NCI-H345 treated with DMSO at 0.1 percent for 48 hours (cell line): ENCODE results near the gene NPHP4.
"Not testable (repeated sequence)": the region's sequence is repeated elsewhere in the genome, so short reads cannot be mapped to it uniquely, and the experiment has no call there.

ENCODE experiments used
- DNase-seq: peaks from one replicate; lab custom pipeline; 2025; ENCODE audit not compliant: unreplicated experiment; lab: John Stamatoyannopoulos, UW

NPHP4 gene

GRCh38 chr1:5936621-5937372, 55.4 kb downstream of the NPHP4 start:
- no peak for DNase-seq

- DNase-seq = no peak
These were observed 56.1 kb downstream of the NPHP4 start for GRCh38 chr1:5936126-5936525.

GRCh38 chr1:5935026-5935425, 57.2 kb downstream of the NPHP4 start:
- DNase-seq = no peak

- no peak for DNase-seq
These were observed 58.0 kb downstream of the NPHP4 start for GRCh38 chr1:5934058-5934884.

GRCh38 chr1:5933676-5934057, 58.6 kb downstream of the NPHP4 start:
- DNase-seq = no peak

- DNase-seq = no peak
These were observed 59.2 kb downstream of the NPHP4 start for GRCh38 chr1:5933050-5933449.

GRCh38 chr1:5928714-5929400, 63.4 kb downstream of the NPHP4 start:
- DNase-seq = no peak

- no peak for DNase-seq
These were observed 64.5 kb downstream of the NPHP4 start for GRCh38 chr1:5927506-5928370.

GRCh38 chr1:5926686-5927435, 65.4 kb downstream of the NPHP4 start:
- no peak for DNase-seq

GRCh38 chr1:5922700-5923330, 69.4 kb downstream of the NPHP4 start:
- not testable (repeated sequence) for DNase-seq

GRCh38 chr1:5921671-5922070, 70.6 kb downstream of the NPHP4 start:
- DNase-seq = no peak

GRCh38 chr1:5921129-5921528, 71.1 kb downstream of the NPHP4 start:
- no peak for DNase-seq

- no peak for DNase-seq
These were observed 72.0 kb downstream of the NPHP4 start for GRCh38 chr1:5920201-5920600.

- no peak for DNase-seq
These were observed 74.0 kb downstream of the NPHP4 start for GRCh38 chr1:5918275-5918649.

- no peak for DNase-seq
These were observed 74.5 kb downstream of the NPHP4 start for GRCh38 chr1:5917591-5918274.

GRCh38 chr1:5917281-5917590, 75.0 kb downstream of the NPHP4 start:
- DNase-seq = no peak

- no peak for DNase-seq
These were observed 75.5 kb downstream of the NPHP4 start for GRCh38 chr1:5916572-5917280.
